ENCODE results near the gene RNF187.

RNF187 gene

DNA sequence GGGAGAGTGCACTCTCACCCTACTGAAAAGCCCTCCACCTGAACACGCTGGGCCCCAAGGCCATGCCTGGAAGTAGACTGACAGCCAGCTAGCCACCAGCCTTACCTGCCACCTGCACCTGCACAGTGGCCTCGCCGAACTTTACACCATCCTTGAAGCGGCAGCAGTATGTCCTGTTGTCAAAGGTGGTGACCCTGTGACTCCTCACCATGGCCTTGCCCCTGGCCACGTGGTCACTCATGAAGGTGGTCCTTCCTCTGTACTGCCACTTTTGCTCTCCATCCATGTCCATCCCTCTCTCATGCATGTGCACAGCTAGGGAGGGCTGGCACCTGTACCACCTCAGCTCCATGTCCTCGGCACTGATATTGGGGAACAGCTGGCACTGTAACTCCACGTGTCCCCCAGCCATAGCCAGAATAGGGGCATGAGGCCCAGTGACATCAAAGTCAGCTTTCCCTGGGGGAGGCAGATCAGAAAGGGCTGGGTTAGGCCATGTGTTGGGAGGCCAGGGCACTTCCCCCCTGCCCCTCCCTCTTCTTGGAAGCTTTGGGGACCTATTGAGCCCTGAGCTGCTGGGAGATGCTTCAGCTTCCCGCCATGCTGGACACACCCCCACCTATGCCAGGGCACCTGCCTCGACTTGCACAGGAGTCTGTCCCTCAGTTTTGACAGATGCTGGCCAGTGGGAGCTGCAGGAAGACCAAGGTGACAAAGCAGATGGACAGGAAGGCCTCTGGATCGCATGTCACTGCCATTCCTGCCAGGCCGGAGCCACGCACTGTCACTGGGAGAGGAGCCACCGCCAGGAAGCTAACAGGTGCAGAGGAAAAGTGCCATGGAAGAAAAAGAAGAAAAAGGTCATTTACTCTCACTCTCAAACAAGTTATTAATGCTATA, 24.6 kb downstream of the RNF187 start:
- no peak for DNase-seq

DNA sequence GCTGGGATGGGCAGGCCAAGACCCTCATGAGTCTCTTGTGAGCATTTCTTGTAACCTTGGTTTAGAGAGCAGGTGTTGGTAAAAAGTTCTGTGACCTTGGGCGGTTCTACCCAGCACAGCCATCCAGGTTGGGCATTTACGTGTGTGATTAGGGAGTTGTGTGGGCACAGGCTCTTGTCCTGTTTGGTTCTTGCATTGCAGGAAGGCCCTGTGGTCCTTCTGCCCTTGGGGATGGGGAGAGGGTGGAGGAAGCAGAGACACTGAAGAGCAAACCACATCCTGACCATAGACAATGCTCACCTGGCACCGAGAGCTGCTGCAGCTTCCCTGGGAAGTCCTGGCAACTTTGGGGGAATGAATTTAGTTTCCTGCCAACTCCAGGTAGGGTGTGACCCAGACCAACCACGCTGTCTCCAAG, 25.6 kb downstream of the RNF187 start:
- no peak for DNase-seq

DNA sequence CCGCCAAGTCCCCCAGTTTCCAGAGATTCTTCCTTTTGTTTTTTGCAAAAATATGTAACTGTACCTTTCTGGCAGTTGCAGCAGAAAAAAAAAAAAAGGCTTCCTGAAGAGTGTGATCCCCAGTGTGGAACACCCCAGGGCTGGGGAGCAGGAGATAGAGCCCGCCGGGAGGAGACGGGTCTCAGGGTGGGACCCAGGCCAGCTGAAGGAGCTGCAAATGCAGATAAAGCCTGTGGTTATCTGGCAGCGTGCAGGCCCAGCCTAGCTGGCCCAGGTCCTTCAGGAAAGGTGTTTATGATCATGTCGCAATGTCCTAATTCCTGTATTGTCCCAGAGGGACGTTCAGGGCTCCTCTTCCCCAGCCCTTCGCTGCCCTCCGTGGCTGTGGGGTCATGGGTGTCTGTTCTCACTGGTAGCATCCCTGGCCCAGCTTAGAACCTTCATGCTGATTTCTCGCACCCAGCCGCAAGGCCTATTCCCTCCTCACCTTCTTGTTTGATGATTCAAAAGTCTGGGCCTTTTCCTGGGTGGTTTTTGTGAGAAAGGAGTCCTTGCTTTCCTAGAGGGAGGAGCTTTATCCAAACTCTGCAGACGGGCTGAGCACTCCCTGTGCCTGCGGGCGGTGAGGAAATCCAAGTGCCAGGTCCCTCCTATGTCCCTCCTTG, 26.2 kb downstream of the RNF187 start:
- DNase-seq: no peak

DNA sequence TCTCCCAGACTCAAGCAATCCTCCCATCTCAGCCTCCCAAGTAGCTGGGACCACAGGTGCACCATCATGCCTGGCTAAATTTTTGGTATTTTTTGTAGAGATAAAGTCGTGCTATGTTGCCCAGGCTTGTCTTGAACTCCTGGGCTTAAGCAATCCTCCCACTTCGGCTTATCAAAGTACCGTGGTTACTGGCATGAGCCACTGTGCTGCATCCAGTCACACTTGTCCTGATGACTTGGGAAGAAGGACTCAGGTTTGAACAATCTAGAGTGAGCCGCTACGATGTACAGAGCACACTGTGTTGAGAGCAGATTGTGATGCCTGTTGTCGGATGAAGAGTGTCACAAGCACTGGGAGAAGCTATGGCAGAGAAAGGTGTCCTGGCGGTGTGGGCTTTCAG, 27.2 kb downstream of the RNF187 start:
- no peak for DNase-seq

DNA sequence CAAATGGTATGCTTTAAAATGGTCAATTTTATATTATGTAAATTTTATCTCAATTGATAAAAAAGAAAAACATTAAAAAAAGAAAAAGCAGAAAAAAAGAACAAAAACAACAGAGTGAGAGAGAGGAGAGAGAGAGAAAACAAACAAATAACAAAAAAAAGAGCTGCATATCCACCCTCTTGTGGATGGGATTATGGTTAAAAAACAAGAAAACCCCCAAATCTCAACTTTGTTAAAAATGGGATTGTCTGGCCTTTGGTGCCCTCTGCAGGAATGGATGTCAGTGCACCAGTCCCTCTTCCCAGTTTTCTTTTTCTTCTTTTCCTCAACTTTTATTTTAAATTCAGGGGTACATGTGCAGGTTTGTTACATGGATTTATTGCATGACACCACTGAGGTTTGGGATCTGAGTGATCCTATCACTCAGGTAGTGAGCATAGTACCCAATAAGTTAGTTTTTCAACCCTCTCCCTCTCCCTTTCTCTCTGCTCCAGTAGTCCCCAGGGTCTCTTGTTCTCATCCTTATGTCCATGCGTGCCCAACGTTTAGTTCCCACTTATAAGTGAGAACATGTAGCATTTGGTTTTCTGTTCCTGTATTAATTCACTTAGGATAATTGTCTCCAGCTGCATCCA, 28.1 kb downstream of the RNF187 start:
- DNase-seq: peak; percentile 26

DNA sequence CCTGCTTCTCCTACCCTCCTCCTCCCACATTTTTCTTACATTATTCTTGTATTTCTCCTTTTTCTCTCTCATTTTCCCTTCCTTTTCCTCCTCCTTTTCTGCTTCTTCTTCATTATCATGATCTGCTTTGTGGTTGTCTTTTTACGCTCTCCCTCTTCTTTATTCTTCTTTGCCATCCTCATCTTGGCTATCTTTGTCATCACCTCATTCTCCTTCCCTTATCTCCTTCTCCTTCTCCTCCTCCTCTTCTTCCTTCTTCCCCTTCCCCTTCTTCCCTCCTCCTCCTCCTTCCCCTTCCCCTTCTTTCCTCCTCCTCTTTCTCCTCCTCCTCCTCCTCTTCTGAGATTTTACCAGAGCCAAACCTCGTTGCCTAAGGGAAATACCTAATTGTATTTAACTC, 30.5 kb downstream of the RNF187 start:
- no peak for DNase-seq

DNA sequence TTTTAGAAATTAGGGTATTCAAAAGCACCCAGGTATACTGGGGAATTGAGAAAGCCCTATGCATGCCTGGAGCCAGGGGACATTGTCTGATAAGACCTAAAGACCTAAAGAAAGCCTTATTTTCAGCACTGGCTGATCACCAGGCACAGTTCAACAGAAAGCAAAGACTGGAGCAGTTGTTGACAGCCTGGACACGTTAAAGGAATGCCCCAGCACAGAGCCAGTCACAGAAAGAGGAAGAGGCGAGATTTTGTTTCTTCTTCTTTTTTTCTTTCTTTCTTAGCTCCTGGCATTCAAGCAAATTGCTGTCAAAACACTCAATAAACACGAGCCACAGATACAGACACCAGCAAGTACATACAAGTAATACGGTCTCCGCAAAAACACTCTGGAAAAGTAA, 40.4 kb downstream of the RNF187 start:
- no peak for DNase-seq

DNA sequence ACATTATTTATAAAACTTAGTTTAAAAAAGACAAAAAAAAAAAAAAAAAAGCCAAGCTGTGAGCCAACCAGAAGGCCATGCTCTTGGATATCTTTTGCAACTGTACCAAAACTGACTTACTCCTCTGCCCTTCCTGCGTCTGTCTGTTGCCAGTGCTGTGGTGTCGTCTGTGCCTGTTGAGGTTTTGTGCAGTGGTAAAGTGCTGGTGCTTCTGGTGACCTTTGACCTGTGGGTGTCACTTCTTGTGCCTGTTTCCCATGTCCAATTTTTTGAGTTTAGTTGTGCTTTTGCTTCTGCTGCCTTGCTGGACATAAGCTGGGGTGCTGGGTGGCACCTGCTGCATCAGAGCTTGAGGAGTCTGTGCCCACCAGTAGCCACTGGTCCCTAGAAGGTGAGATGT, 41.4 kb downstream of the RNF187 start:
- DNase-seq: no peak

DNA sequence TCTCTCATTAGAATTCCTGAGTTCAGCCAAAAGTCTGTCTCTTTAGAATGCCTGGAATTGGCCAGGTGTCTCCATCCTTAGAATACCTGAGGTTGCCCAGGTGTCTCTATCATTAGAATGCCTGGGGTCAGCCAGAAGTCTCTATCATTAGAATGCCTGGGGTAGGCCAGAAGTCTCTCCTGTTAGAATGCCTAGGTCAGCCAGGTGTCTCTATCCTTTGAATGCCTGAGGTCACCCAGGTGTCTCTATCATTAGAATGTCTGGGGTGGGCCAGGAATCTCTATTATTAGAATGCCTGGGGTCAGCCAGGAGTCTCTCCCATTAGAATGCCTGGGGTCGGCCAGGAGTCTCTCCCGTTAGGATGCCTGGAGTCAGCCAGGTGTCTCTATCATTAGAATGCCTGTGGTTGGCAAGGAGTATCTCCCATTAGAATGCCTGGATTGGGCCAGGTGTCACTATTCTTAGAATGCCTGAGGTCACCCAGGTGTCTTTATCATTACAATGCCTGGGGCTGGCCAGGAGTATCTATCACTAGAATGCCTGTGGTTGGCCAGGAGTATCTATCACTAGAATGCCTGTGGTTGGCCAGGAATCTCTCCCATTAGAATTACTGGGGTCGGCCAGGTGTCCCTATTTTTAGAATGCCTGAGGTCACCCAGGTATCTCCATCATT, 43.0 kb downstream of the RNF187 start:
- DNase-seq: no peak

DNA sequence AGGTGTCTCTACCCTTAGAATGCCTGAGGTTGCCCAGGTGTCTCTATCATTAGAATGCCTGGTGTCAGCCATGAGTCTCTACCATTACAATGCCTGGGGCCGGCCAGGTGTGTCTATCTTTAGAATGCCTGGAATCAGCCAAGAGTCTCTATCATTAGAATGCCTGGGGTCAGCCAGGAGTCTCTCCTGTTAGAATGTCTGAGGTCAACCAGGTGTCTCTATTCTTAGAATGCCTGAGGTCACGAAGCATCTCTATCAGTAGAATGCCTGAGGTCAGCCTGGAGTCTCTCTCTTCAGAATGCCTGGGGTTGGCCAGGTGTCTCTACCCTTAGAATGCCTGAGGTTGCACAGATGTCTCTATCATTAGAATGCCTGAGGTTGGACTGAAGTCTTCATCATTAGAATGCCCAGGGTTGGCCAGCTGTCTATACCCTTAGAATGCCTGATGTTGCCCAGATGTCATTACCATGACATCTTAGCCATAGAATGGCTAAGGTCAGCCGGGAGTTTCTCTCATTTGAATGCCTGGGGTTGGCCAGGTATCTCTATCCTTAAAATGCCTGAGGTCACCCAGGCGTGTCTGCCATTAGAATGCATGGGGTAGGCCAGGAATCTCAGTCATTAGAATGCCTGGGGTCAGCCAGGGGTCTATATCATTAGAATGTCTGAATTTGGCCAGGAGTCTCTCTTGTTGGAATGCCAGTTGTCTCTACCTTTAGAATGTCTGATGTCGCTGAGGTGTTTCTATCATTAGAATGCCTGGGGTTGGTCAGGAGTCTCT, 44.0 kb downstream of the RNF187 start:
- no peak for DNase-seq

DNA sequence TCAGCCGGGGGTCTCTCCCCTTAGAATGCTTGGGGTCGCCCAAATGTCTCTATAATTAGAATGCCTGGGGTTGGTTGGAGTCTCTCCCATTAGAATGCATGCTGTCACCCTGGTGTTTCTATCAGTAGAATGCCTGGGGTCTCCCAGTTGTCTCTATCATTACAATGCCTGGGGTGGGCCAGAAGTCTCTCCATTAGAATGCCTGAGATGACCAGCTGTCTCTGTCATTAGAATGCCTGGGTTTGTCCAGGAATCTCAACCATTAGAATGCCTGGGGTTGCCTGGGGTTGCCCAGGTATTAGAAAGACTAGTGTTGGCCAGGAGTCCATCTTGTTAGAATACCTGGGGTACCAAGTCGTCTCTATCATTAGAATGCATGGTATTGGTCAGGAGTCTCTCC, 51.6 kb downstream of the RNF187 start:
- no peak for DNase-seq

DNA sequence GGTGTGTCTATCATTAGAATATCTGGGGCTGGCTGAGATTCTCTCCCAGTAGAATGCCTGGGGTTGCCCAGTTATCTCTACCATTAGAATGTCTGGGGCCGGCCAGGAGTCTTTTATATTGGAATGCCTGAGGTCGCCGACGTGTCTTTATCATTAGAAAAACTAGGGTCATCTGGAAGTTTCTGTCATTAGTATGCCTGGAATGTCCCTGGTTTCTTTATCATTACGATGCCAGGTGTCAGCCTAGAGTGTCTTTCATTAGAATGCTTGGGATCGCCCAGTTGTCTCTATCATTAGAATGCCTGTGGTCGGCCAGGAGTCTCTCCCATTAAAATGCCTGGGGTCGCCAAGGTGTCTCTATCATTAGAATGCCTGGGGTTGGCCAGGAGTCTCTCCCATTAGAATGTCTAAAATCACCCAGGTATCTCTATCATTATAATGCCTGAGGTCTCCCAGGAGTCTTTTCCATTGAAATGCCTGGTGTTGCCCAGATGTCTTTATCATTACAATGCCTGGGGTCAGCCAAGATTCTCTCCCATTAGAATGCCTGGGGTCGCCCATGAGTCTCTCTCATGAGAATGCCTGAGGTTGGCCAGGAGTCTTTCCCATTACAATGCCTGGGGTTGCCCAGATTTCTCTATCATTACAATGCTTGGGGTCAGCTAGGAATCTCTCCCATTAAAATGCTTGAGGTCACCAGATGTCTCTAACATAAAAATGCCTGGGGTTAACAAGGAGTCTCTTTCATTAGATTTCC, 53.2 kb downstream of the RNF187 start:
- DNase-seq: no peak

DNA sequence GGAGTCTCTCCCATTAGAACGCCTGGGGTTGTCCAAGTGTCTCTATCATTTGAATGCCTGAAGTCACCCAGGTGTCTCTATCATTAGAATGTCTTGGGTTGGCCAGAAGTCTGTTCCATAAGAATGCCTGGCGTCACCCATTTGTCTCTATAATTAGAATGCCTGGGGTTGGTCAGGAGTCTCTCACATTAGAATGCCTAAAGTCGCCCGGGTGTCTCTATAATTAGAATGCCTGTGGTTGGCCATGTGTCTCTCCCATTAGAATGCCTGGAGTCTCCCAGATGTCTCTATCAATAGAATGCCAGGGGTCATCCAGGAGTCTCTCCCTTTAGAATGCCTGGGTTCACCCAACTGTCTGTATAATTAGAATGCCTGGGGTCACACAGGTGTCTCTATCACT, 54.5 kb downstream of the RNF187 start:
- no peak for DNase-seq

DNA sequence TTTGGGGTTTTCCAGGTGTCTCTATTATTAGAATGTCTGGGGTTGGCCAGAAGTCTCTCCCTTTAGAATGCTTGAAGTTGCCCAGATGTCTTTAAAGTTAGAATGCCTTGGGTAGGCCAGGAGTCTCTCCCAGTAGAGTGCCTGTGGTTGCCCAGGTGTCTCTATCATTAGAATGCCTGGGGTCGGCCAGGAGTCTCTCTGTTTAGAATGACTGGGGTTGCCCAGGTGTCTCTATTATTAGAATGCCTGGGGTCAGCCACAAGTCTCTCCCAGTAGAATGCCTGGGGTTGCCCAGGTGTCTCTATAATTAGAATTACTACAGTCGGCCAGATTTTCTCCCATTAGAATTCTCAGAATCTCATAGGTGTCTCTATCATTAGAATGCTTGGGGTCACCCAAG, 55.2 kb downstream of the RNF187 start:
- DNase-seq: no peak

DNA sequence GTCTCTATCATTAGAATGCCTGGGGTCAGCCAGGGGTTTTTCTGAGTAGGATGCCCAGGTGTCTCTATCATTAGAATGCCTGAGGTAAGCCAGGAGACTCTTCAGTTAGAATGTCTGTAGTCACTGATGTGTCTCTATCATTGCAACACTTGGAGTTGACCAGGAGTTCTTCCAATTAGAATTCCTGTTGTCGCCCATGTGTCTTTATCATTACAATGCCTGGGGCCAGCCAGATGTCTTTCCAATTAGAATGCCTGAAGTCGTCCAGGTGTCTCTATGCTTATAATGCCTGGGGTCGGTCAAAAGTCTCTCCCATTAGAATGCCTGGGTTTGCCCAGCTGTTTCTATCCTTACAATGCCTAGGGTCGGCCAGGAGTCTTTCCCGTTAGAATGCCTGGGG, 55.8 kb downstream of the RNF187 start:
- DNase-seq: no peak

DNA sequence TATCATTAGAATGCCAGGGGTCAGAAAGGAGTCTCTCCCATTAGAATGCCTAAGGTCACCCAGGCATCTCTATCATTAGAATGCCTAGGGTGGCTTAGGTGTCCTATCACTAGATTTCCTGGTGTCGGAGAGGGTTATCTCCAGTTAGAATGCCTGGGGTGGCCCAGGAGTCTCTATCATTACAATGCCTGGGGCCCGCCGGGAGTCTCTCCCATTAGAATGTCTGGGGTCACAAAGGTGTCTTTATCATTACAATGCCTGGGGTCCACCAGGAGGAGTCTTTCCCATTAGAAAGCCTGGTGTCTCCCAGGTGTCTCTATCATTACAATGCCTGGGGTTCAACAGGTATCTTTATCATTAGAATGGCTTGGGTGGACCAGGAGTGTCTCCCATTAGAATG, 56.2 kb downstream of the RNF187 start:
- DNase-seq: no peak

DNA sequence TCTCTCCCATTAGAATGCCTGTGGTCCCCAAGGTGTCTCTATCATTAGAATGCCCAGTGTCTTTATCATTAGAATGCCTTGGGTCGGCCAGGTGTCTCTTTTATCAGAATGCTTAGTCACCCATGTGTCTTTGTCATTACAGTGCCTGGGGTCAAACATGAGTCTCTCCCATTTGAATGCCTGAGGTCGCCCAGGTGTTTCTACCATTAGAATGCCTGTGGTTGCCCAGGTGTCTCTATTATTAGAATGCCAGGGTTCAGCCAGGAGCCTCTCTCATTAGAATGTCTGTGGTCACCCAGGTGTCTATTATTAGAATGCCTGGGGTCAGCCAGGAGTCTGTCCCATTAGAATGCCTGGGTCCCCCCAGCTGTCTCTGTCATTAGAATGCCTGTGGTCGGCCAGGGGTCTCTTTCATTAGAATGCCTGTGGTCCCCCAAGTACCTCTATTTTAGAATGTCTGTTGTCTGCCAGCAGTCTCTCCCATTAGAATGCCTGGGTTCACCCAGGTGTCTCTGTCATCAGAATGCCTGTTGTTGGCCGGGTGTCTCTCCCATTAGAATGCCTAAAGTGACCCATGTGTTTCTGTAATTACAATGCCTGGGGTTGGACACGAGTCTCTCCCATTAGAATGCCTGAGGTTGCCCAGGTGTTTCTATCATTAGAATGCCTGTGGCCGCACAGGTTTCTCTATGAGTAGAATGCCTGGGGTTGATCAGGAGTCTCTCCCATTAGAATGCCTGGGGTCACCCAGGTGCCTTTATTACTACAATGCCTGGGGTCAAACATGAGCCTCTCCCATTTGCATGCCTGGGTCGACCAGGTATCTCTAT, 57.1 kb downstream of the RNF187 start:
- DNase-seq: no peak

DNA sequence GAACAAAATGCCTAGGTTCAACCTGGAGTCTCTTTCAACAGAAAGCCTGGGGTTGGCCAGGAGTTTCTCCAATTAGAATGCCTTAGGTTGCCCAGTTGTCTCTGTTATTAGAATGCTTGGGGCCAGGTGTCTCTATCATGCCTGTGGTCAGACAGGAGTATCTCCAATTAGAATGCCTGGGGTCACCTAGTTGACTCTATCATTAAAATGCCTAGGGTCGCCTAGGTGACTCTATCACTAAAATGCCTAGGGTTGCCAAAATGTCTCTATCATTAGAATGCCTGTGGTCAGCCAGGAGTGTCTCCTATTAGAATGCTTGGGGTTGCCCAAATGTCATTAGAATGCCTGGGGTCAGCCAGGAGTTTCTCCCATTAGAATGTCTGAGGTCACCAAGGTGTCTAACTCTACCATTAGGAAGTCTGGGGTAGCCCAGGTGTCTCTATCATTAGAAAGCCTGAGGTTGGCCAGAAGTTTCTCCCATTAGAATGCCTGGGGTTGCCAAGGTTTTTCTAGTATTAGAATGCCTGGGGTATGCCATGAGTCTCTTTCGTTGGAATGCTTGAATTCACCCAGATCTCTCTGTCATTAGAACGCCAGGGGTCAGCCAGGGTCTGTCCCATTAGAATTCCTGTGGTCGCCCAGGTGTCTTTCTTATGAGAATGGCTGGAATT, 57.9 kb downstream of the RNF187 start:
- no peak for DNase-seq
